A549 (cell line): ENCODE results near the gene WBP2. TPM values are rescaled to one million over a fixed set of nuclear protein-coding genes. Genes with fewer than 3 reads are reported as not detected.

Experiments
- ATAC-seq, 2 experiments: fragments of 200-7000 bp in 1 of 2; fragments of >200 bp in 1 of 2; cut with Nextera tagmentation in 1 of 2; cut with Tn5 transposase in 1 of 2; 3 replicates each; pipeline versions ENCODE4 v1.8.0 to v1.9.1; 2018 to 2020; ENCODE audit warnings: mild to moderate bottlenecking in 1 of 2, moderate library complexity in 1 of 2
- CTCF ChIA-PET: fragments of 300-600 bp; sonication (Branson Sonifier 250); formaldehyde crosslinking; extraction: SDS; loops from one replicate; lab custom pipeline; 2021; ENCODE audit warnings: antibody characterized with exemption, inconsistent platforms; lab: Yijun Ruan, JAX
- POLR2A ChIA-PET: fragments of 350-600 bp; formaldehyde crosslinking; extraction: SDS; loops from one replicate; lab custom pipeline; 2021; ENCODE audit warnings: antibody characterized with exemption, inconsistent platforms; lab: Yijun Ruan, JAX
- DNase-seq, 2 experiments: peaks; one replicate each; pipeline versions ENCODE4 v3.0.0 to v3.0.0-alpha.2; 2011 to 2016; ENCODE audit warnings: low read depth in 1 of 2, low spot score in 1 of 2
- FAIRE-seq: peaks from 2 replicates; lab custom pipeline; 2011; peaks lifted over from hg19 to GRCh38; lab: Jason Lieb, UNC
- H3K27ac ChIP-seq, 2 experiments: fragments of >200 bp; sonication (Bioruptor Twin); formaldehyde crosslinking; 3 replicates each; pipeline ENCODE4 v1.5.1; 2016 to 2017
- H3K4me1 ChIP-seq: fragments of >200 bp; sonication (Bioruptor Twin); formaldehyde crosslinking; 3 replicates; pipeline ENCODE4 v1.6.1; 2016
- H3K4me2 ChIP-seq: fragments of >200 bp; sonication (Bioruptor Twin); formaldehyde crosslinking; 3 replicates; pipeline ENCODE4 v1.6.1; 2016
- H3K4me3 ChIP-seq: fragments of >200 bp; sonication (Bioruptor Twin); formaldehyde crosslinking; 3 replicates; pipeline ENCODE4 v1.5.1; 2016
- H3K9me3 ChIP-seq: fragments of >200 bp; sonication (Bioruptor Twin); formaldehyde crosslinking; 3 replicates; pipeline ENCODE4 v1.6.1; 2016
- EHMT2 ChIP-seq: fragments of 200-600 bp; sonication (generic); IDR thresholded peaks from 2 replicates; pipeline ENCODE4 v1.6.1; 2016; ENCODE audit warnings: antibody characterized with exemption, low read depth, mild to moderate bottlenecking, moderate library complexity
- ESRRA ChIP-seq: fragments of 150-350 bp; IDR thresholded peaks from 2 replicates; pipeline ENCODE4 v1.6.1; 2014; ENCODE audit warnings: mild to moderate bottlenecking, low read length, borderline replicate concordance
- FOXS1 ChIP-seq: fragments of 250-450 bp; sonication (Bioruptor Pico); IDR thresholded peaks from 2 replicates; pipeline ENCODE4 v1.5.0; 2020; ENCODE audit warnings: mild to moderate bottlenecking, moderate library complexity
- HOXB13 ChIP-seq: fragments of 250-450 bp; sonication (Bioruptor Pico); IDR thresholded peaks from 2 replicates; pipeline ENCODE4 v1.5.0; 2020; ENCODE audit warnings: low read depth, mild to moderate bottlenecking, moderate library complexity
- HOXB5 ChIP-seq: fragments of 250-450 bp; sonication (Bioruptor Pico); IDR thresholded peaks from 2 replicates; pipeline ENCODE4 v1.5.0; 2020; ENCODE audit warnings: mild to moderate bottlenecking, moderate library complexity
- JUNB ChIP-seq: fragments of >200 bp; sonication (Bioruptor Twin); formaldehyde crosslinking; IDR thresholded peaks from 2 replicates; pipeline ENCODE4 v1.6.1; 2016
- KDM5A ChIP-seq: fragments of 200-600 bp; sonication (generic); IDR thresholded peaks from 2 replicates; pipeline ENCODE4 v1.6.1; 2016; ENCODE audit warnings: antibody characterized with exemption, mild to moderate bottlenecking
- MYC ChIP-seq: IDR thresholded peaks from 2 replicates; pipeline ENCODE4 v1.6.1; 2012; ENCODE audit warnings: mild to moderate bottlenecking, inconsistent platforms, low read length, improper control_type of control experiment, borderline replicate concordance
- NPAS2 ChIP-seq: fragments of 250-450 bp; sonication (Bioruptor Pico); IDR thresholded peaks from 2 replicates; pipeline ENCODE4 v1.8.0; 2022; ENCODE audit warnings: mild to moderate bottlenecking, moderate library complexity, borderline replicate concordance
- RAD21 ChIP-seq, 2 experiments: fragments of >200 bp in 1 of 2; sonication (Bioruptor Twin) in 1 of 2; formaldehyde crosslinking in 1 of 2; IDR thresholded peaks in 1 of 2; conservative IDR thresholded peaks in 1 of 2; 2 replicates in 1 of 2; 3 replicates in 1 of 2; pipeline ENCODE4 v1.6.1; 2012 to 2018; ENCODE audit warnings: inconsistent platforms in 1 of 2
- RARB ChIP-seq: fragments of 250-450 bp; sonication (Bioruptor Pico); IDR thresholded peaks from 2 replicates; pipeline ENCODE4 v1.8.0; 2021; ENCODE audit warnings: mild to moderate bottlenecking, moderate library complexity
- SMC3 ChIP-seq: fragments of >200 bp; sonication (Bioruptor Twin); formaldehyde crosslinking; IDR thresholded peaks from 3 replicates; pipeline ENCODE4 v1.6.1; 2018; ENCODE audit warnings: inconsistent platforms
- TP53 ChIP-seq: fragments of 250-450 bp; sonication (Bioruptor Pico); IDR thresholded peaks from 2 replicates; pipeline ENCODE4 v1.5.0; 2021; ENCODE audit warnings: mild to moderate bottlenecking, moderate library complexity
- ZC3H11A ChIP-seq: fragments of 450-650 bp; IDR thresholded peaks from 2 replicates; pipeline ENCODE4 v1.6.1; 2014; ENCODE audit warnings: antibody characterized with exemption, mild to moderate bottlenecking
- ZFP36 ChIP-seq: fragments of 450-650 bp; IDR thresholded peaks from 2 replicates; pipeline ENCODE4 v1.6.1; 2014; ENCODE audit warnings: borderline replicate concordance; ENCODE audit not compliant: partially characterized antibody
- ZNF302 ChIP-seq: fragments of 250-450 bp; sonication (Bioruptor Pico); IDR thresholded peaks from 2 replicates; pipeline ENCODE4 v1.9.0; 2021; ENCODE audit warnings: inconsistent platforms, mild to moderate bottlenecking, moderate library complexity
- WGBS: methylation state at CpG from one replicate; pipeline ENCODE4 v1.1.6; 2017; ENCODE audit errors: missing lambda C conversion rate; 5-methylcytosine and 5-hydroxymethylcytosine counted together
- polyA plus RNA-seq, 4 experiments: library from polyadenylated mRNA; depleted of rRNA in 3 of 4; stranded (reverse); fragments of >200 nt; fragmentation: RNase III in 1 of 4; extraction: RNeasy Plus Mini Kit Qiagen cat#74134 plus additional on column Dnase treatment in 1 of 4; gene quantifications; 2 replicates in 3 of 4; 3 replicates in 1 of 4; pipeline ENCODE4 v1.2.3, GENCODE V29; 2011 to 2017
- TF ChIP-seq, protein P1 (sequence below): fragments of >200 bp; sonication (Bioruptor Twin); formaldehyde crosslinking; IDR thresholded peaks from 2 replicates; pipeline ENCODE4 v1.6.1; 2016
- TF ChIP-seq, protein P2 (sequence below): fragments of >200 bp; sonication (Bioruptor Twin); formaldehyde crosslinking; IDR thresholded peaks from 3 replicates; pipeline ENCODE4 v1.5.1; 2016
- TF ChIP-seq, protein P3 (sequence below): fragments of 250-450 bp; sonication (Bioruptor Pico); IDR thresholded peaks from 2 replicates; pipeline ENCODE4 v1.5.0; 2020; ENCODE audit warnings: low read depth, mild to moderate bottlenecking, moderate library complexity
- TF ChIP-seq, protein P4 (sequence below): IDR thresholded peaks from 2 replicates; pipeline ENCODE4 v1.6.1; 2012
- TF ChIP-seq, protein P5 (sequence below): fragments of 450-650 bp; IDR thresholded peaks from 2 replicates; pipeline ENCODE4 v1.6.1; 2014; ENCODE audit warnings: antibody characterized with exemption

WBP2 gene
- polyA plus RNA-seq, 2 of the 4 experiments (the other 2 are of a cell fraction) = 39.7 to 131 TPM

DNA sequence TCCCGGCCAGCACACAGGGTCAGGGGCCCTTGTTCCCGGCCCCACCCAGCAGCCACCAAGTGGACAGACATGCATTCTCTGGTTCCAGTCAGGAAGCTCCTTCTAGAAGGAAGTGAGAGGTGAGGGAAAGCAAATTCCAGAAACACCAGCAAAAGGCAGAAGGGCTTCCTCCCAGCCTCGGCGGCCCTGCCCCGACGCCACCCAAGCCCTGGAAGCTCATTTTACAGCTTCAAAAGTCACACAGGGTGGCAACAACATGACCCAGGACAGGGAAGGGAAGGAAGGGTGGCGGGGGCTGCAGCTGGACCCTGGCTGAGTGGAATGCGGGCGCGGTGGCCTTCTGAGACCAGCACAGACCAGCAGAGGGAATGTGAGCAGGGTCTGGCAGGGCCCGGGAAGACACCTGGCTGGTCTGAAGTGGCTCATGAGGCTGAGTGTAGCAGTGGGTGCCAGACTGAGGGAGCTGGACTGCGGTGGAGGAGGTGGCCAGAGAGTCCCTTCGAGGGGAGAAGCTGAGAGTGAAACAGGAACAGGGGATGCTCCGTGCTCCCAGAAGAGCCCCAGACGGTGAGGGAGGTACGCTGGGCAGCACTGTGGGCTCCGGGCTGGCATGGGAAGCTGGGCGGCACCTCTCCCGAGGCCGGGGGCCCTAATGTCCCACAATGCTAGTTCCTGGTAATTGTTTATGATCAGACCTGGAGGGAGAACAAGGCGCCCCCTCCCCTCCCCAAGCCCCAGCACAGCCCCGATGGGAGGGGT is 9.0 kb downstream of the WBP2 start:
- ATAC-seq (peak in 1 of 2 experiments; percentile 21; a peak in 3 of 6 replicates), DNase-seq (no peak), FAIRE-seq (no peak)
- H3K4me2 ChIP-seq = peak overlapping the region; percentile 60
- H3K4me1 ChIP-seq = peaks cover 43% of the 10 kb centered on the region
- no peaks in the 10 kb centered on the region for H3K9me3 ChIP-seq
- TF ChIP-seq ZC3H11A (no peak), HOXB13 (CRISPR knock-in tag) (no peak), EHMT2 (no peak), ESRRA (no peak), FOXS1 (CRISPR knock-in tag) (no peak), JUNB (no peak), NPAS2 (no peak), MYC (no peak), ZFP36 (no peak)
- TF ChIP-seq, protein P1, sequence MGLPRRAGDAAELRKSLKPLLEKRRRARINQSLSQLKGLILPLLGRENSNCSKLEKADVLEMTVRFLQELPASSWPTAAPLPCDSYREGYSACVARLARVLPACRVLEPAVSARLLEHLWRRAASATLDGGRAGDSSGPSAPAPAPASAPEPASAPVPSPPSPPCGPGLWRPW = no peak
- TF ChIP-seq, protein P2, sequence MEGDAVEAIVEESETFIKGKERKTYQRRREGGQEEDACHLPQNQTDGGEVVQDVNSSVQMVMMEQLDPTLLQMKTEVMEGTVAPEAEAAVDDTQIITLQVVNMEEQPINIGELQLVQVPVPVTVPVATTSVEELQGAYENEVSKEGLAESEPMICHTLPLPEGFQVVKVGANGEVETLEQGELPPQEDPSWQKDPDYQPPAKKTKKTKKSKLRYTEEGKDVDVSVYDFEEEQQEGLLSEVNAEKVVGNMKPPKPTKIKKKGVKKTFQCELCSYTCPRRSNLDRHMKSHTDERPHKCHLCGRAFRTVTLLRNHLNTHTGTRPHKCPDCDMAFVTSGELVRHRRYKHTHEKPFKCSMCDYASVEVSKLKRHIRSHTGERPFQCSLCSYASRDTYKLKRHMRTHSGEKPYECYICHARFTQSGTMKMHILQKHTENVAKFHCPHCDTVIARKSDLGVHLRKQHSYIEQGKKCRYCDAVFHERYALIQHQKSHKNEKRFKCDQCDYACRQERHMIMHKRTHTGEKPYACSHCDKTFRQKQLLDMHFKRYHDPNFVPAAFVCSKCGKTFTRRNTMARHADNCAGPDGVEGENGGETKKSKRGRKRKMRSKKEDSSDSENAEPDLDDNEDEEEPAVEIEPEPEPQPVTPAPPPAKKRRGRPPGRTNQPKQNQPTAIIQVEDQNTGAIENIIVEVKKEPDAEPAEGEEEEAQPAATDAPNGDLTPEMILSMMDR = no peak
- TF ChIP-seq, protein P3, sequence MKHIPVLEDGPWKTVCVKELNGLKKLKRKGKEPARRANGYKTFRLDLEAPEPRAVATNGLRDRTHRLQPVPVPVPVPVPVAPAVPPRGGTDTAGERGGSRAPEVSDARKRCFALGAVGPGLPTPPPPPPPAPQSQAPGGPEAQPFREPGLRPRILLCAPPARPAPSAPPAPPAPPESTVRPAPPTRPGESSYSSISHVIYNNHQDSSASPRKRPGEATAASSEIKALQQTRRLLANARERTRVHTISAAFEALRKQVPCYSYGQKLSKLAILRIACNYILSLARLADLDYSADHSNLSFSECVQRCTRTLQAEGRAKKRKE = no peak
- peak overlapping the region; percentile 79 to 89 for H3K27ac ChIP-seq
- 80% methylated on average over 22 of the region's 22 CpGs for WGBS
- POLR2A ChIA-PET = interaction anchor here (0.5 to 4.4 kb wide), 3 partner anchors 9 to 66 kb away, joined by 4 to 23 read pairs (median 4); partner anchors contain the start of gene WBP2
- no peak overlapping the region for H3K4me3 ChIP-seq
- CTCF ChIA-PET = interaction anchor here (0.7 to 37.0 kb wide), 24 partner anchors 10 to 213 kb away, joined by 3 to 691 read pairs (median 4); partner anchors contain the start of genes GALK1, SMIM5, TRIM47 and TRIM65

DNA sequence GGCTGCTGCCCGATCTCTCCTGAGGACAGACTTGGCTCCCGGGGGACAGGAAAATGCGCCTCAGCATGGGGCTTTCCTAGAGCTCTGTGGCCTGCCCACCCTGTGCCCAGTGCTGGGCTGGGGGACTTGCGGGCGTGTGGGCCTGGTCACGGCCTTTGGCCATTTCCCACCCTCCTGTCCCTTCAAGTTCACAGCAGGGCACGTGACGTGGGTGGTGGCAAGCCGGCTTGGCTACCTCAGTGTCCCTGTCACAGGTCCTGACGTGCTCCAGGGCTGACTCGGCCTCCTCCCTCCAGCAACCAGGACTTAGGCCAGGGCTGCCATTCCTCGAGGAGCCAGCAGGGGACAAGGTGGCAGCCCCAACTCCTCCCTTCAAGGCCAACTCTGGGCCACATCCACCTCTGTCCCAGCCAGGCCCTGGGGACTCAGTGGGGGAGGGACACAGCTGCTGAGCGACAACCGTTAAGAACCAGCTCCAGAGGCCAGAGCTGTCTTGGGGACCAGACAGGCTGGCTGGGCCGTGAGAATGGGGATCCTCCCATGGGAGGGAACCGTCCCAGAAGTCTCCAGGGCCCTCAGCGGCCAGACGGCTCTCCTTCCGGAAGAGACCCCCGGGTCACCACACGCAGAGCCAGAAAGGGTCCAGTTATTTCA is 9.9 kb downstream of the WBP2 start:
- DNase-seq (peak; percentile 91 to 92), ATAC-seq (peak; percentile 69 to 87), FAIRE-seq (peak; percentile 23)
- H3K4me2 ChIP-seq = peak overlapping the region; percentile 60
- TF ChIP-seq ZNF302 (CRISPR knock-in tag) (no peak), TP53 (CRISPR knock-in tag) (0 out of 2 replicates have a peak, but pooled peaks have one; percentile 38), HOXB5 (CRISPR knock-in tag) (0 out of 2 replicates have a peak, but pooled peaks have one; percentile 10), RAD21 (conservative IDR thresholded peaks at IDR 0.05 in 1 of 2, IDR thresholded peaks at IDR 0.05 in 1 of 2) (peak in 1 of 2 experiments; percentile 23; a peak in 1 of 5 replicates), ESRRA (no peak), KDM5A (no peak), MYC (0 out of 2 replicates have a peak, but pooled peaks have one; percentile 20), RARB (CRISPR knock-in tag) (no peak), SMC3 (peak; percentile 22; the same call in 2 of the 3 replicates), HOXB13 (CRISPR knock-in tag) (0 out of 2 replicates have a peak, but pooled peaks have one; percentile 40)
- TF ChIP-seq, protein P2 = peak; percentile 49
- TF ChIP-seq, protein P1 = no peak
- TF ChIP-seq, protein P4, sequence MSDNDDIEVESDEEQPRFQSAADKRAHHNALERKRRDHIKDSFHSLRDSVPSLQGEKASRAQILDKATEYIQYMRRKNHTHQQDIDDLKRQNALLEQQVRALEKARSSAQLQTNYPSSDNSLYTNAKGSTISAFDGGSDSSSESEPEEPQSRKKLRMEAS = peak; percentile 59
- TF ChIP-seq, protein P5, sequence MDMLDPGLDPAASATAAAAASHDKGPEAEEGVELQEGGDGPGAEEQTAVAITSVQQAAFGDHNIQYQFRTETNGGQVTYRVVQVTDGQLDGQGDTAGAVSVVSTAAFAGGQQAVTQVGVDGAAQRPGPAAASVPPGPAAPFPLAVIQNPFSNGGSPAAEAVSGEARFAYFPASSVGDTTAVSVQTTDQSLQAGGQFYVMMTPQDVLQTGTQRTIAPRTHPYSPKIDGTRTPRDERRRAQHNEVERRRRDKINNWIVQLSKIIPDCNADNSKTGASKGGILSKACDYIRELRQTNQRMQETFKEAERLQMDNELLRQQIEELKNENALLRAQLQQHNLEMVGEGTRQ = peak; percentile 65
- 33% methylated on average over 16 of the region's 21 CpGs for WGBS
- ChIA-PET CTCF (interaction anchor here (0.7 to 37.0 kb wide), 26 partner anchors 11 to 212 kb away, joined by 3 to 691 read pairs (median 4); partner anchors contain the start of genes CDK3, GALK1, SMIM5 and TRIM47), POLR2A (interaction anchor here (0.5 to 4.4 kb wide), 3 partner anchors 10 to 65 kb away, joined by 4 to 23 read pairs (median 8); partner anchors contain the start of gene WBP2)
- no peaks in the 10 kb centered on the region for H3K9me3 ChIP-seq
- peaks cover 43% of the 10 kb centered on the region for H3K4me1 ChIP-seq
- peak overlapping the region; percentile 0; the same call in 1 of the 3 replicates for H3K4me3 ChIP-seq
- peak overlapping the region; percentile 79 to 89 for H3K27ac ChIP-seq
